NCI-H2107 treated with DMSO at 0.1 percent for 48 hours (cell line): ENCODE measurements around the gene FAH.
"Not testable (repeated sequence)": the region's sequence is repeated elsewhere in the genome, so short reads cannot be mapped to it uniquely, and the experiment has no call there.

Experiments
- DNase-seq: peaks from one replicate; lab custom pipeline; 2025; ENCODE audit not compliant: unreplicated experiment; lab: John Stamatoyannopoulos, UW

Gene FAH

GRCh38 chr15:80151576-80151975, 1.2 kb upstream of the FAH start:
- DNase-seq, result no peak

- no peak for DNase-seq
Observed at GRCh38 chr15:80152180-80152895, 461 bp upstream of the FAH start.

DNA sequence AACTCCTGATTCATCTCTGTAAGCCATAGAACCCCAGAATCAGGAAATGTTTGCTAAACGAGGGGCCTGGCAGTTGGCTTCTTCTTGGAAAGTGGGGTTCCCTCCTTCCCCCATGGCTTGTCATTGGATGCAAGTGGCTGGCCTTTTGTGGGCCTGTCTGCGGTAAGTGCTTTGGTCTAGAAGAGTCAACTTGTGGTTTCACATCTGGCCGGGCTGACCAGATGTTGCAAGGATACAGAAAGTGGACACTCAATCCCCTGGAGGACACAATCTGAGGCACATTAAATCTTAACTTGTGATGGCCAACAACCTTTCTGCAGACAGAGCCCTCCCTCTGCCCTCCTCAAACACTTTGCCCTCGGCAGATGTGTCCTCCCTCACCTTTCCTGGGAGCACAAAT, 1.1 kb downstream of the FAH start:
- DNase-seq, result no peak

DNA sequence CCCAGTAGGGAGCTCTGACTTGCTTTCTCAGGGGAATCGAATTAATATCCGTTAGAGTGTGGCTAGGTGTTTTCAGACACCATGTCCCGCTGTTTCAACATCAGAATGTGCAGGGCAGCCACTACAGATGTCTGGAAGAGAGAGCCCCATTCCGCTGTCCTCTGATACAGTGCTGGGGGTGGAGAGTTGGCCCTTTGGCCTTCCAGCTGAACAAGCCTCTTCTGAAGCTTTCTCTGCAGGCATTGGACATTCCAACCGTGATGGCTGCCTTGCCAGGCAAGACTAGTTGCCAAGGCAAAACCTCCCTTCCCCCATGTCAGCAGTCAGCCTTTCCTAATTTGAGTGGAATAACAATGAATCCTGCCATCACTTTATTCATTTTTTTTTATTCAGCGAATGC, 1.5 kb downstream of the FAH start:
- DNase-seq, result no peak

DNA sequence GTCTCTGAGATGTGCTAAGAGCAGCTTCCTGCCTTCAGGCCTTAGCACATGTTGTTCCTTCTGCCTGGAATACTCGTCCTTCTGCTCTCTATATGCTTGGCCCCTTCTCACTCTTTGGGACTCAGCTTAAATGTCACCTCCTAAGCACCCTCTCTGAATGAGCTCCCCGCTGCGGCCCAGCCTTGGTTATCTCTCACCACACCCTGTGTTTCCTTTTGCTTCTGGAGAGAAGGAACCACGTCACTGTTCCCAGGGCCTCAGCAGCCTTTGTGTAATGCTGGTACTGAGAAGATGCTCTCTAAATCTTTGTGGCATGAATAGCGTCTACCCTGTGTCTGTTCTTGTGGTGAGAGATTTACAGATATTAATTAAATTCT, 2.2 kb downstream of the FAH start:
- DNase-seq, result no peak

DNA sequence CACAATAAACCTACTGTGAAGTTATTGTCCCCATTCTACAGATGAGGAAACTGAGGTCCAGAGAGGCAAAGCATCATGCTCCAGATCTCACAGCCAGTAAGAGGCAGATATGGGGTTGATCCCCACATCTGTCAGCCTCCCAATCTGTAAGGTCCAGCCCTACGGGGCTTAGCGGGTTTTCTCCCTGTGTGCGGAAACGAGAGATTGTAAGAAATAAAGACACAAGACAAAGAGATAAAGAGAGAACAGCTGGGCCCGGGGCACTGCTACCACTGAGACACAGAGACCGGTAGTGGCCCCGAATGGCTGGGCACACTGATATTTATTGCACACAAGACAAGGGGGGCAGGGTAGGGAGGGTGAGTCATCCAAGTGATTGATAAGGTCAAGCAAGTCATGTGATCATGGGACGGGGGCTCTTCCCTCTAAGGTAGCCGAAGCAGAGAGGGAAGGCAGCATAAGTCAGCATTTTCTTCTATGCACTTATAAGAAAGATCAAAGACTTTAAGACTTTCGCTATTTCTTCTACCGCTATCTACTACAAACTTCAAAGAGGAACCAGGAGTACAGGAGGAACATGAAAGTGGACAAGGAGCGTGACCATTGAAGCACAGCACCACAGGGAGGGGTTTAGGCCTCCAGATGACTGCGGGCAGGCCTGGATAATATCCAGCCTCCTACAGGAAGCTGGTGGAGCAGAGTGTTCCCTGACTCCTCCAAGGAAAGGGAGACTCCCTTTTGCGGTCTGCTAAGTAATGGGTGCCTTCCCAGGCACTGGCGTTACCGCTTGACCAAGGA, 2.8 kb downstream of the FAH start:
- DNase-seq, result not testable (repeated sequence)

- no peak for DNase-seq
Observed at GRCh38 chr15:80156176-80156720, 3.4 kb downstream of the FAH start.

DNA sequence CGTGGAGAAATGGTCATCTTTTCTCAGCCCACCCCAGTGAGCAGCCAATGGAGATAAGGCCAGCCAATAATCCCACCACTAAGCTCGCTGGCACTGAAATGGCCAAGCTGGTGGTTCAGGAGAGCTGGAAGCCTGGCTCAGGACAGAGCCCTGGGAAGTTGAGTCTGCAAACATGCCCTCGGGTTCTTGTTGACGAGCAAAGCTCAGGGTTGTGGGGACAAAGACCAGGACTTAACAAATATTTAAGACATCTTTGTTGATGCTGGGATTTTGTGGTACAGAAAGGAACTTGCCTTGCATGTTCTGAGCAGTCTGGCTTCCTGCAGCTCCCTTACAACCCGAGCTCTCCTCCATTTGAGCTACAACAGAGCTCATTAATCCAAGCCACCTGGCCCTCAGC, 4.4 kb downstream of the FAH start:
- no peak for DNase-seq

DNA sequence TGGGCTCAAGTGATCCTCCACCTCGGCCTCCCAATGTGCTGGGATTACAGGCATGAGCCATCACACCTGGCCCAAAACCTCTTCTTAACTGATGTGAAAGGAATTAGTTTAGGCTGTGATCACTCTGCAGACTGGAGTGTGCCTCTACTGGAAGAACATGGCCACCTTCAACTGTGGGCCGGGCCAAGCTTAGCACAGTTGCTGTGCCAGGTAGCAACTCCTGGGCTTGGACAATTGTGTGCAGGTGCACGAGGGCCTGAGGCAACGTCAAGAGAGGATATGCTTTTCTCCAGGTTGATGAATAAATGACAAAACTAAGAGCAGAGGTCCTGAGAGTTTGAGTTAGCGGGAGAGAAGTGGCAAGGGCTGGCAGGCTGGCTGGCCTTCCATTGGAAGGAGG, 6.5 kb downstream of the FAH start:
- no peak for DNase-seq

DNA sequence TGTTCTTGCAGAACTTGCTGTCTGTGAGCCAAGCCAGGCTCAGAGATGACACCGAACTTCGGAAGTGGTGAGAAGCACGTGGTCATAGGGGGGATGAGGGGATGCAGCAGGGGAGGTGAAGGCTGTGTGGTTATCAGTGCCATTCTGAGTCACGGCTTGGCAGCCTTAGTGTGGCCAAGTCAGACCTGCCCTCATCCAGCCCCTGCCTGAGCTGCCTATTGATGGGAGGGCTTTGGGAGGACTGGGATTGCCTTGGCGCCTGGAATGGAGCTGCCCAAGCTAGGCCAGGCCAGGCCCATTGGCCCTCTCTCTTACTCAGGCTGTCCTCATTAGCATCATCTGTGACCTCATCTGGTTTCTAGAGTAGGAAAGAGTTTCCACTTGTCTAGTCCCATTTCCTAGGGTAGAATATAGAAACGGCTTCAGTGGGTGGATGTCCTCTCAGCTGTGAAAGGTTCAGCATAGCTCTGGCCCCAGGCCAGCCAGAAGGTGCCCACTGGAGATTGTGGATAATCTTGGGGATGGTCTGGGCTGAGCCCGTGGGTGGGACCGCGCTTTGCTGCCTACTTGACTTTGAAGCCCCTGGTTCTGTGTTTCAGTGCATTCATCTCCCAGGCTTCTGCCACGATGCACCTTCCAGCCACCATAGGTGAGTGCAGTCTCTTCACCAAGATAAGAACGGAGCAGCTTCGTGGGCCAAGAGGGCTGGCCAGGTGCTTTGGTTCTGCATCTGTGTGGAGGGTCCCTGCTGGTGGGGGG, 7.2 kb downstream of the FAH start:
- DNase-seq, result no peak

GRCh38 chr15:80160570-80161156, 7.9 kb downstream of the FAH start:
- DNase-seq, result no peak

GRCh38 chr15:80161468-80162016, 8.7 kb downstream of the FAH start:
- no peak for DNase-seq

- no peak for DNase-seq
Observed at GRCh38 chr15:80162059-80162554, 9.3 kb downstream of the FAH start.

- DNase-seq, result no peak
Observed at GRCh38 chr15:80163217-80163616, 10.4 kb downstream of the FAH start.

DNA sequence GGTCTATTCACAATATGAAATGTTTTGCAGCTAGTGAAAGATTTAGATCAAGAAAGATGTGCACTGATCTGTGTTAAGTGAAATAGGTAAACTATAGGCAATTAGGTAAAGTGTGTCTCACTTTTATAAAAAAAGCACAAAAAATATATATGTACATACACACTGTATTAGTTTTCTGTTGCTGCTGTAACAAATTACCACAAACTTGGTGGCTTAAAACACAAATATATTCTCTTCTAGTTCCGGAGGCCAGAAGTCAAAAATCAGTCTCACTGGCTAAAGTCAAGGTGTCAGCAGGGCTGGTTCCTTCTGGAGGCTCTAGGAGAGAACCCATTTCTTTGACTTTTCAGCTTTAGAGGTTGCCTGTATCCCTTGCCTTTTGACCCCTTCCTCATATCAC, 11.1 kb downstream of the FAH start:
- no peak for DNase-seq

DNA sequence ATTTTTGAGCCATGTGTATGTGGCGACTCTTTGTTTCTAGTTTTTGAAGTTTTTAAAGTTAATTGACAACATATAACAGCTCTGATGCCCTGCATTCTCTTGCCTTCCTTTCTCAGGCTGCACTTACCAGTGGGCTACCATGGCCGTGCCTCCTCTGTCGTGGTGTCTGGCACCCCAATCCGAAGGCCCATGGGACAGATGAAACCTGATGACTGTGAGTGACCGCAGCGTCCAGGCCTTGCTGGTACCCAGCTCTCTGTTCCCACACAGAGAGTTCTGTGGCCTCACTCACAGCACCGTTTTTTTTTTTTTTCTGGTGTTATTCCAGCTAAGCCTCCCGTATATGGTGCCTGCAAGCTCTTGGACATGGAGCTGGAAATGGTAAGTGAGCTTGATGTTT, 15.1 kb downstream of the FAH start:
- no peak for DNase-seq

- DNase-seq, result no peak
Observed at GRCh38 chr15:80168421-80168820, 15.6 kb downstream of the FAH start.

DNA sequence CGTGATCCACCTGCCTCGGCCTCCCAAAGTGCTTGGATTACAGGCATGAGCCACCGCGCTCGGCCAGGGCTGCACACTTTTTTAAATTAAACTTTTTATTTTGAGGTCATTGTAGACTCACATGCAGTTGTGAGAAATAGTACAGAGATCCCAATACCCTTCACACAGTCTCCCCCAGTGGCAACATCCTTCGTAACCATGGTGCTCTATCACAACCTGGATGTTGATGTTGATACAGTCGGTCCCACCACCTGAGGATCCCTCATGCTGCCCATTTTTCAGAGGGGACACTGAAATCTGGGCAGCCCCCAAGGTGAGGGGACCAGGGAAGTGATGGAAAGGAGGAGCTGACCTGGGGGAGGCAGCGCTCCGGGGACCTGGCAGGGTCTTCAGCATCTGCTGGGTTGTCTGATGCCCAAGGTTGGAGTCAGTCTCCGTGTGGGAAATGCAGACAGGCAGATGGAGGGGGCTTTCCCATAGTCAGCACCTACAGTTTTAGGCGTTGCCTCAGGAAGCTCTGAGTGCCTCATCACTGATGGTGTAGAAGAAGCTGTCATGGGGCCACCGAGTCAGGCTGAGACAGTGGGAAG, 17.1 kb downstream of the FAH start:
- DNase-seq, result no peak

- DNase-seq, result no peak
Observed at GRCh38 chr15:80170596-80170995, 17.8 kb downstream of the FAH start.

GRCh38 chr15:80171787-80172186, 19.0 kb downstream of the FAH start:
- no peak for DNase-seq
